ENCODE data around the gene RNF225. TPM values are rescaled to one million over a fixed set of nuclear protein-coding genes. Genes with fewer than 3 reads are reported as not detected.

The RNF225 gene
- total RNA-seq, 6 donors from 2014 or later, result 0.27 to 5.2 (median 2.0) TPM; not detected in 3

GRCh38 chr19:58408152-58409009, 12.9 kb downstream of the RNF225 start, which contains the start of gene ZNF584:
Gene ZNF584 (plus strand): TSS chr19:58408649. CDS start chr19:58409148, 499 bp downstream.
- peak; percentile 96 to 99 for DNase-seq
- Histone ChIP-seq H3K4me3 (peak within 1 kb of the TSS; percentile 75 to 94 (median 82)), H3K27ac (peak within 1 kb of the TSS; percentile 78 to 93 (median 90)), H3K27me3 (no peaks in the 10 kb centered on the region), H3K4me1 (peaks cover 20 to 29% (median 22%) of the 10 kb centered on the region in 4 donors), H3K9me3 (no peaks in the 10 kb centered on the region), H3K36me3 (no peaks in the 10 kb centered on the region)
- ATAC-seq (ENCODE audit: low FRiP score in 2 of 2), result peak; percentile 97 to 99
- WGBS, 2 donors, result 0 to 1% methylated on average over 48 to 69 of the region's 100 CpGs
- TF ChIP-seq CTCF (IDR thresholded peaks at IDR 0.05), result peak in 2 of 6 experiments; percentile 8 to 14
- peak in 3 of 4 donors; percentile 47 to 91 (median 91) for TF ChIP-seq POLR2A (IDR thresholded peaks at IDR 0.05)
- TF ChIP-seq EP300 (IDR thresholded peaks at IDR 0.05), result no peak
- TF ChIP-seq POLR2AphosphoS5 (IDR thresholded peaks at IDR 0.05), result peak; percentile 84 to 88

- H3K36me3 ChIP-seq, result no peaks in the 10 kb centered on the region
- DNase-seq (no peak), ATAC-seq (ENCODE audit: low FRiP score in 2 of 2) (peak; percentile 13 to 21)
- peak overlapping the region; percentile 78 to 93 (median 90) for H3K27ac ChIP-seq
- H3K9me3 ChIP-seq, result no peaks in the 10 kb centered on the region
- WGBS, 2 donors, result 6% methylated on average over 20 to 34 of the region's 34 CpGs
- H3K27me3 ChIP-seq, result no peaks in the 10 kb centered on the region
- no peak for TF ChIP-seq CTCF (IDR thresholded peaks at IDR 0.05)
- no peak for TF ChIP-seq POLR2AphosphoS5 (IDR thresholded peaks at IDR 0.05)
- TF ChIP-seq POLR2A (IDR thresholded peaks at IDR 0.05), result no peak
- peak overlapping the region; percentile 75 to 94 (median 82) for H3K4me3 ChIP-seq
- H3K4me1 ChIP-seq, result peaks cover 20 to 29% (median 22%) of the 10 kb centered on the region in 4 donors
Measured at GRCh38 chr19:58409010-58409790, 13.7 kb downstream of the RNF225 start.

GRCh38 chr19:58416604-58417003, 21.1 kb downstream of the RNF225 start:
- no peak for ATAC-seq (ENCODE audit: low FRiP score in 2 of 2)
- Histone ChIP-seq H3K4me3 (no peak overlapping the region), H3K4me1 (no peaks in the 10 kb centered on the region), H3K27me3 (no peaks in the 10 kb centered on the region), H3K27ac (no peak overlapping the region), H3K36me3 (peaks cover 8 to 50% (median 39%) of the 10 kb centered on the region in 4 donors), H3K9me3 (peaks cover 0 to 5% (median 0%) of the 10 kb centered on the region in 4 donors)
- no peak for DNase-seq
- no peak for TF ChIP-seq EP300 (IDR thresholded peaks at IDR 0.05)
- TF ChIP-seq POLR2A (IDR thresholded peaks at IDR 0.05), result no peak
- TF ChIP-seq CTCF (IDR thresholded peaks at IDR 0.05), result no peak
- no peak for TF ChIP-seq POLR2AphosphoS5 (IDR thresholded peaks at IDR 0.05)
- WGBS, 2 donors, result 95 to 100% methylated on average over 5 of the region's 5 CpGs

- ATAC-seq (ENCODE audit: low FRiP score in 2 of 2), result no peak
- Histone ChIP-seq H3K4me3 (no peak overlapping the region), H3K27me3 (no peaks in the 10 kb centered on the region), H3K27ac (no peak overlapping the region), H3K9me3 (peaks cover 0 to 5% (median 0%) of the 10 kb centered on the region in 4 donors), H3K36me3 (peaks cover 8 to 53% (median 39%) of the 10 kb centered on the region in 4 donors), H3K4me1 (no peaks in the 10 kb centered on the region)
- WGBS, 2 donors, result 93 to 98% methylated on average over 7 of the region's 7 CpGs
- no peak for DNase-seq
- no peak for TF ChIP-seq POLR2A (IDR thresholded peaks at IDR 0.05)
- no peak for TF ChIP-seq POLR2AphosphoS5 (IDR thresholded peaks at IDR 0.05)
- TF ChIP-seq CTCF (IDR thresholded peaks at IDR 0.05), result no peak
- TF ChIP-seq EP300 (IDR thresholded peaks at IDR 0.05), result no peak
Measured at GRCh38 chr19:58417071-58417470, 21.6 kb downstream of the RNF225 start.
